Uterine smooth muscle cell (primary cell): ENCODE data around the gene ENPP7. TPM values are rescaled to one million over a fixed set of nuclear protein-coding genes. Genes with fewer than 3 reads are reported as not detected.

Experiments
- total RNA-seq: library from RNA; depleted of rRNA; stranded (reverse); fragments of >200 nt; gene quantifications from 2 replicates; pipeline ENCODE4 v1.2.3, GENCODE V29; 2014

ENPP7 gene, protein sequence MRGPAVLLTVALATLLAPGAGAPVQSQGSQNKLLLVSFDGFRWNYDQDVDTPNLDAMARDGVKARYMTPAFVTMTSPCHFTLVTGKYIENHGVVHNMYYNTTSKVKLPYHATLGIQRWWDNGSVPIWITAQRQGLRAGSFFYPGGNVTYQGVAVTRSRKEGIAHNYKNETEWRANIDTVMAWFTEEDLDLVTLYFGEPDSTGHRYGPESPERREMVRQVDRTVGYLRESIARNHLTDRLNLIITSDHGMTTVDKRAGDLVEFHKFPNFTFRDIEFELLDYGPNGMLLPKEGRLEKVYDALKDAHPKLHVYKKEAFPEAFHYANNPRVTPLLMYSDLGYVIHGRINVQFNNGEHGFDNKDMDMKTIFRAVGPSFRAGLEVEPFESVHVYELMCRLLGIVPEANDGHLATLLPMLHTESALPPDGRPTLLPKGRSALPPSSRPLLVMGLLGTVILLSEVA
- total RNA-seq, result 0.12 TPM in 1 of 2 replicates, not detected in the other

DNA sequence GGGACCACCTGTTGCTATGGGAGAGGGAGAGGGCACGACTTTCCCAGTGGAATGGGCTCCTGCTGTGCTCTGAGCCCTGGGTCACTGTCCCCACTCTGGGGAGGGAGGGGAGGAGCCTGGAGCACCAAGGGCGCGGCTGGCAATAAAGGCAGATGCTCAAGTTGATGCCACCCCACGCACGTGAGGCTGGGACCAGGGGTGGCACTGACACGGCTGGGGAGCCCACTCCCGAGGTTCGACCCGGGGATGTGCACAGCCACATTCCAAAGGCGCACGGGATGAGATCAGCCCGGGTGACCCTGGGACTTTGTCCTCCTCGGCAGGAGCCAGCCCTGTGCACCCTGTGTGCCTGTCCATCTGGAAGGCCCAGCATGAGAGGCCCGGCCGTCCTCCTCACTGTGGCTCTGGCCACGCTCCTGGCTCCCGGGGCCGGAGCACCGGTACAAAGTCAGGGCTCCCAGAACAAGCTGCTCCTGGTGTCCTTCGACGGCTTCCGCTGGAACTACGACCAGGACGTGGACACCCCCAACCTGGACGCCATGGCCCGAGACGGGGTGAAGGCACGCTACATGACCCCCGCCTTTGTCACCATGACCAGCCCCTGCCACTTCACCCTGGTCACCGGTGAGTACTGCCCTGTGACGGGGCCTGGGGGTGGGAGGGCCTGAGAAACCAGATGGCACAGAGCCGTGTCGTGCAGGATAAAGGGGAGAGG is at the start of gene ENPP7:
ENPP7 (plus strand) TSS at position 175 of the 715 bp plus-strand sequence; CDS start at position 372, 197 bp downstream.

DNA sequence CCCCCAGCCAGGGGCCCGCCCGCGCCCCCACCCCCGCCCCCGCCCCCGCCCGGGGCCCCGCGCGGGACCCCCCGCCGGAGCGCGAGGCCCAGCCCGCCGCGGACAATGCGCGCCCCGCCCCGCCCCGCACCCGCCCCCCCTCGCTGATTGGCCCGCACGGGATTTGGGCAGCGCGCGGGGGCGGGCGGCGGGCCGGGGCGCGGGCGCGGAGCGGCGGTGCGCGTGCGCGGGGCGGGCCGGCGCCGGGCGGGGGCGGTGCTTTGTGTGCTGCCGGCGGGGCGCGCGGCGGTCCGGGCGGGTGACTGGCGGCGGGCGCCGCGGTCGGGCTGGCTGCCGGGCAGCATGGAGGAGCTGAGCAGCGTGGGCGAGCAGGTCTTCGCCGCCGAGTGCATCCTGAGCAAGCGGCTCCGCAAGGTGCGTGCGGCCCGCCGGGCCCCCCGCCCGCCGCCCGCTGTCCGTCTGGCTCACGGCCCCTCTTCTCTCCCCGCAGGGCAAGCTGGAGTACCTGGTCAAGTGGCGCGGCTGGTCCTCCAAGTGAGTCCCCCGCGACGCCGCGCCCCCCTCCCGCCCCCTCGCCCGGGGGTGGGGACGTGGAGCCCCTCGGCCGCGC is 47.3 kb downstream of the ENPP7 start, which contains the start of gene CBX2:
CBX2 (plus strand) TSS at position 255 of the 610 bp plus-strand sequence; CDS start at position 343, 88 bp downstream.

Other genes starting within 250 kb of the ENPP7 start
- gene RBFOX3, start 119.9 kb upstream of the ENPP7 start, total RNA-seq, result not detected in 2 replicates
- 2.0 and 2.3 TPM in 2 replicates for gene CBX2, start 47.2 kb downstream of the ENPP7 start, total RNA-seq
- 6.9 and 8.5 TPM in 2 replicates for gene CBX8, start 66.1 kb downstream of the ENPP7 start, total RNA-seq
- gene CBX4, start 108.5 kb downstream of the ENPP7 start, total RNA-seq, result 15.4 and 15.5 TPM in 2 replicates